HG03520 (cell line): ENCODE data around the gene UBR3.
"Not testable (repeated sequence)": the region's sequence is repeated elsewhere in the genome, so short reads cannot be mapped to it uniquely, and the experiment has no call there.

Experiments used
- ATAC-seq: cut with Tn5 transposase; IDR thresholded peaks from one replicate; pipeline ENCODE4 v1.9.1; 2021; ENCODE audit warnings: mild to moderate bottlenecking, moderate library complexity; ENCODE audit not compliant: unreplicated experiment

Gene UBR3, protein sequence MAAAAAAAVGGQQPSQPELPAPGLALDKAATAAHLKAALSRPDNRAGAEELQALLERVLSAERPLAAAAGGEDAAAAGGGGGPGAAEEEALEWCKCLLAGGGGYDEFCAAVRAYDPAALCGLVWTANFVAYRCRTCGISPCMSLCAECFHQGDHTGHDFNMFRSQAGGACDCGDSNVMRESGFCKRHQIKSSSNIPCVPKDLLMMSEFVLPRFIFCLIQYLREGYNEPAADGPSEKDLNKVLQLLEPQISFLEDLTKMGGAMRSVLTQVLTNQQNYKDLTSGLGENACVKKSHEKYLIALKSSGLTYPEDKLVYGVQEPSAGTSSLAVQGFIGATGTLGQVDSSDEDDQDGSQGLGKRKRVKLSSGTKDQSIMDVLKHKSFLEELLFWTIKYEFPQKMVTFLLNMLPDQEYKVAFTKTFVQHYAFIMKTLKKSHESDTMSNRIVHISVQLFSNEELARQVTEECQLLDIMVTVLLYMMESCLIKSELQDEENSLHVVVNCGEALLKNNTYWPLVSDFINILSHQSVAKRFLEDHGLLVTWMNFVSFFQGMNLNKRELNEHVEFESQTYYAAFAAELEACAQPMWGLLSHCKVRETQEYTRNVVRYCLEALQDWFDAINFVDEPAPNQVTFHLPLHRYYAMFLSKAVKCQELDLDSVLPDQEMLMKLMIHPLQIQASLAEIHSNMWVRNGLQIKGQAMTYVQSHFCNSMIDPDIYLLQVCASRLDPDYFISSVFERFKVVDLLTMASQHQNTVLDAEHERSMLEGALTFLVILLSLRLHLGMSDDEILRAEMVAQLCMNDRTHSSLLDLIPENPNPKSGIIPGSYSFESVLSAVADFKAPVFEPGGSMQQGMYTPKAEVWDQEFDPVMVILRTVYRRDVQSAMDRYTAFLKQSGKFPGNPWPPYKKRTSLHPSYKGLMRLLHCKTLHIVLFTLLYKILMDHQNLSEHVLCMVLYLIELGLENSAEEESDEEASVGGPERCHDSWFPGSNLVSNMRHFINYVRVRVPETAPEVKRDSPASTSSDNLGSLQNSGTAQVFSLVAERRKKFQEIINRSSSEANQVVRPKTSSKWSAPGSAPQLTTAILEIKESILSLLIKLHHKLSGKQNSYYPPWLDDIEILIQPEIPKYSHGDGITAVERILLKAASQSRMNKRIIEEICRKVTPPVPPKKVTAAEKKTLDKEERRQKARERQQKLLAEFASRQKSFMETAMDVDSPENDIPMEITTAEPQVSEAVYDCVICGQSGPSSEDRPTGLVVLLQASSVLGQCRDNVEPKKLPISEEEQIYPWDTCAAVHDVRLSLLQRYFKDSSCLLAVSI (N-terminal part only)

GRCh38 chr2:169827272-169828140 is at the start of gene UBR3:
UBR3 (plus strand) TSS chr2:169827454; CDS start chr2:169827508, 54 bp downstream.
- peak; percentile 74 for ATAC-seq

DNA sequence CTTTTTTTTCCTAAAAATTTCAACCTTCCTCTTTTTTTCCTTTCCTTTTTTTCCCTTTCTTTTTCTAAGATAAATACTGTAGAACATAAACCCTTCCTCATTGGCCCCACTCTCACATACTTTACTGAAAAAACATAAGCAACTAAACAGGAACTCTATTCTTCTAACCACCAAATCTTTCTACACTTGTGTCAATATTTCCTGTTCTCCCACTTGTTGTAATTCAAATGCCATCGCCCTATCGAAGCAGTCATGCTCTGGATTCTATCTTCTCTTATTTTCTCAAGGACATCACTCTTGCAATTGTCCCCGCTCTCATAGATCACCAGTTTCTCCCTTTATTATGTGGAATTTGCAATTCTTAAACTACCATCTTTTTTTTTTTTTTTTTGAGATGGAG is 48.8 kb upstream of the UBR3 start:
- no peak for ATAC-seq

DNA sequence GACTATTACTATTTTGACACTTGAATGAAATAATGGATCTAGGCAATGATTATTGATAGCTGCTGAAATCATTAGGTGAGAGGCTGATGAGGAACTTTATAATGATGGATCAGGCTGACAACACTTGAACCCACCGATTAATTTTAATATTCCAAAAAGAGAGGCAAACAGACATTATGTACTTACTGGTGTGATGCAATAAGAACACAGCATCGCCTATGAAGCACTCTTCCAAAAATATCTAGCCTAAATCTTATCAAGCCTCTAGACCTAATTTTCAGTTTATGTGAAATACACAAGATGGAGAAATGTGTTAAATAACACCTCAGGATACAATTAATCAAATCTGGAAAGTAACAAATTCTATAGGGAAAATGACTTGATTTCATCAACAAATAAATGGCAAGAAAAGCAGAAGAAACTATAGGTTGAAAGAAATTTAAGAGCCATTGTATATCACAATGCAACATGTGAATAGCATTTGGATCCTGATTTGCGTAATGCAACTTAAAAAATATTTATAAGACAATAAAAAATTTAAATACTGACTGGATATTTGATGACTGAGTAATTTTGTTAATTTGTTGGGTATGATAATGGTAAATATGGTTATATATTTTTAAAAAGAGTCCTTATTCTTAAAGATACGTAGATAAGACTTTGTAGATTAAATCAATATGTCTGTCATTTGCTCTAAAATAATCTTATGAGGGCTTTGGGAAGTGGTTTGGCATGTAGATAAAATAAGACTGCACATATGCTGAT is 45.8 kb upstream of the UBR3 start:
- no peak for ATAC-seq

- no peak for ATAC-seq
Measured at GRCh38 chr2:169782513-169782912, 44.7 kb upstream of the UBR3 start.

DNA sequence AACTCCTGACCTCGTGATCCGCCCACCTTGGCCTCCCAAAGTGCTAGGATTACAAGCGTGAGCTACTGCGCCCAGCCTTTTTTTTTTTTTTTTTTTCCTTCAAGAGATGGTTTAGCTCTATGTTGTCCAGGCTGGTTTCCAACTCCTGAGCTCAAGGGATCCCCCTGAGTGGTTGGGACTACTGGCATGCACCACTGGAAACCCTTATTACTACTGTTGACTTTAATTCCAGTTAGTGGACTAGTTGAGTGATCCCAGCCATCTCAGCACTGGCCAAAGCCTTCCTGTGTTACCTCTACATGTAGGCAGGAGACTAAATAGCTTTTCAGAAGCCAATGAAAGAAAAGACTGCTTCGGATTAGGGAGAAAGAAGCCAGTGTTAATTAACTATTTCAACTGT is 36.7 kb upstream of the UBR3 start:
- ATAC-seq, result no peak

- no peak for ATAC-seq
Measured at GRCh38 chr2:169795181-169795580, 32.1 kb upstream of the UBR3 start.

DNA sequence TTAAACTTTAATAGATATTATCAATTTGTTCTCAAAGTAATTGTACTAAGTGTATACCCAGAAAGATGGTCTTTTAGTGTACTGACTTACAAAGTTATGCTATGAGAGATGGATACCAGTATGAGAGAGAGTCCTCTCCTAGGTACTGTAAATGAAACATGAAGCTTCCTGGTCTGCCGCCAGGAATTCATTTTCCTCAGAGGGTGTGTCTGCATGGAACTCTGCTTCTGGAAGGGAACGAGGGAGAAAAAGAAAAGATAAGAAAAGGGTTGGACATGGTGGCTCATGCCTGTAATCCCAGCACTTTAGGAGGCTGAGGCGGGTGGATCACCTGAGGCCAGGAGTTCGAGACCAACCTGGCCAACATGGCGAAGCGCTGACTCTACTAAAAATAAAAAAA is 30.8 kb upstream of the UBR3 start:
- no peak for ATAC-seq

DNA sequence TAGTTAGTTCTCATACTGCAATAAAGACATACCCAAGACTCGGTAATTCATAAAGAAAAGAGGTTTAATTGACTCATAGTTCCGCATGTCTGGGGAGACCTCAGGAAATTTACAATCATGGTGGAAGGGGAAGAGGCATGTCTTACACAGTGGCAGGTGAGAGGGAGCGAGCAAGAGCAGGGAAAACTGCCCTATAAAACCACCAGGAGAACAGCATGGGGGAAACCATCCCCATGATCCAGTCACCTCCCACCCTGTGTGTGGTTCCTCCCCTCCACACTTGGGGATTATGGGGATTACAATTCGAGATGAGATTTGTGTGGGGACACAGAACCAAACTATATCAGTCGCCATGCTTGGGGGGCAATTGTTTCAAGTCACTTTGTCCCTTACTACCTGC is 29.7 kb upstream of the UBR3 start:
- no peak for ATAC-seq

DNA sequence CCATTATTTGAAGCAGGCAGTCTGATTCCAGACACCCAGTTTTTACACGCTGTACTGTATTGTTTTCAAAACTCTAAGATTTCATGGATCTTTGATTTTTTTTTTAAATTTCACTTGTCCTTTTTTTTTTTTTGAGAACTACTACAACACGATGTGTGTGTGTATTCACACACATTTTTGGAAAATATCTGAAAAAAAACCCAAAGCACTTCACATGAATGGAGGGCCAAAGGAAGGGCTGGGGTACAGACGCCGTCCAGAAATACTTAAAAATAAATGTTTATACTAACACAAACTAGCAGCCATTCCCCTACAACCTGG is 28.9 kb upstream of the UBR3 start:
- ATAC-seq, result no peak

- peak; percentile 94 for ATAC-seq
Measured at GRCh38 chr2:169798718-169799592, 28.3 kb upstream of the UBR3 start, which contains the start of gene SSB. SSB (plus strand) TSS chr2:169798871; CDS start chr2:169800961, 2,090 bp downstream.

DNA sequence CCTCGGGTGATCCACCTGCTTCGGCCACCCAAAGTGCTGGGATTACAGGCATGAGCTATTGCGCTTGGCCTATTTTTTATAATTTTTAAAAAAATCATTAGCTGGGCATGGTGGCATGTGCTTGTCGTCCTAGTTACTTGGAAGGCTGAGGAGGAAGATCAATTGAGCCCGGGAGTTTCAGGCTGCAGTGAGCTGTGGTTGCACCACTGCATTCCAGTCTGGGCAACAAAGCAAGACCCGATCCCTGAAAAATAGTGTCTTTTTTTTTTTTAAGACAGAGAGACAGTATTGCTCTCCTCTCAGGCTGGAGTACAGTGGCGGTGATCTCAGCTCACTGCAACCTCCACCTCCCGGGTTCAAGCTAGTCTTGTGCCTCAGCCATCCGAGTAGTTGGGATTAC is 23.8 kb upstream of the UBR3 start:
- ATAC-seq, result no peak

GRCh38 chr2:169806586-169806985 is 20.7 kb upstream of the UBR3 start:
- no peak for ATAC-seq

DNA sequence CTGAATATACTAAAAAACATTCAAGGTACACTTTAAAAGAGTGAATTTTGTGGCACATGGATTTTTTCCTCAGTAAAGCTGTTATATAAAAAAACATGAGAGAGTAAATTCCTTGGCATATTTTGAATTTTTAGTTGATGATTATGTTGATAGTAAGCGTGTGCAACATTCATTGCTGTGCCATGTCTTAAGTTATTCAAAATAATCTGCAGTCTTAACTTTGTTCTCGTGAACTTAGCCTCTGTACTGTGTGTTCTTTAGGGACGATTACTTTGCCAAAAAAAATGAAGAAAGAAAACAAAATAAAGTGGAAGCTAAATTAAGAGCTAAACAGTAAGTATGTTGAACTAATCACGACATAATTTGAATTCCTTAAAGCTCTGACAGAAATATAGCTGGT is 19.0 kb upstream of the UBR3 start:
- ATAC-seq, result no peak

- ATAC-seq, result no peak
Measured at GRCh38 chr2:169815849-169816248, 11.4 kb upstream of the UBR3 start.

DNA sequence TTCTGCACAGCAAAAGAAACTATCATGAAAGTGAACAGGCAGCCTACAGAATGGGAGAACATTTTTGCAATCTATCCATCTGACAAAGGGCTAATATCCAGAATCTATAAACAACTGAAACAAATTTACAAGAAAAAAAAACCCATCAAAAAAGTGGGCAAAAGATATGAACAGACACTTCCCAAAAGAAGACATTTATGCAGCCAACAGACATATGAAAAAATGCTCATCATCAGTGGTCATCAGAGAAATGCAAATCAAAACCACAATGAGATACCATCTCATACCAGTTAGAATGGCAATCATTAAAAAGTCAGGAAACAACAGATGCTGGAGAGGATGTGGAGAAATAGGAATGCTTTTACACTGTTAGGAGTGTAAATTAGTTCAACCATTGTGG is 10.3 kb upstream of the UBR3 start:
- not testable (repeated sequence) for ATAC-seq

DNA sequence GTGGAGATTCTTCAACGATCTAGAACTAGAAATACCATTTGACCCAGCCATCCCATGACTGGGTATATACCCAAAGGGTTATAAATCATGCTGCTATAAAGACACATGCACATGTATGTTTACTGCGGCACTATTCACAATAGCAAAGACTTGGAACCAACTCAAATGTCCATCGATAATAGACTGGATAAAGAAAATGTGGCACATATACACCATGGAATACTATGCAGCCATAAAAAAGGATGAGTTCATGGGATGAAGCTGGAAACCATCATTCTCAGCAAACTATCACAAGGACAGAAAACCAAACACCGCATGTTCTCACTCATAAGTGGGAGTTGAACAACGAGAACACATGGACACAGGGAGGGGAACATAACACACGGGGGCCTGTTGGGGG is 9.9 kb upstream of the UBR3 start:
- not testable (repeated sequence) for ATAC-seq

DNA sequence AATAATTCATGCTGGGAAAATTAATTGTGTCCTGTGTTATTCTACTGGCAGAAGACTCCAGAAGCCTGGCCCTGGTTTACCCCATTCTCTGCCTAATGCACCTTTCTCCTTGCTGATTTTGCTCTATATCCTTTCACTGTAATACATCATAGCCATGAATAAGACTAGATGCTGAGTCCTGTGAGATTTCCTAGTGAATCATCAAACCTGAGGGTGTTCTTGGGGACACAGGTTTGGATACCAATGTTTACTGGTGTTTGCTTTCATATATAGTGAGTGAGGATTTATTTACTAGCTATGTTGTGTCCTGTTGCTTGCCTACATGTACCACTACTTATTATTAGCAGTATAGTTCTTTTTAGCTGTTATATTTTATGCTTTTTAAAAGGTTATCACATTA is 9.0 kb upstream of the UBR3 start:
- no peak for ATAC-seq

- ATAC-seq, result no peak
Measured at GRCh38 chr2:169819106-169819505, 8.1 kb upstream of the UBR3 start.
